Liver (tissue), 3 donors: ENCODE results near the gene SKIC8.

Experiments used
- RAD21 ChIP-seq, 2 donors: IDR thresholded peaks; 2 replicates each; pipeline ENCODE4 v1.6.1; 2016; ENCODE audit warnings: antibody characterized with exemption in 2 of 2, mild to moderate bottlenecking in 2 of 2
- TF ChIP-seq, protein P1 (sequence below): fragments of 150-350 bp; IDR thresholded peaks from 2 replicates; pipeline ENCODE4 v1.5.1; 2017; ENCODE audit warnings: improper control_type of control experiment, low read depth, low read length; ENCODE audit not compliant: missing input control
- donor health status: healthy.
- donor health status: healthy.

DNA sequence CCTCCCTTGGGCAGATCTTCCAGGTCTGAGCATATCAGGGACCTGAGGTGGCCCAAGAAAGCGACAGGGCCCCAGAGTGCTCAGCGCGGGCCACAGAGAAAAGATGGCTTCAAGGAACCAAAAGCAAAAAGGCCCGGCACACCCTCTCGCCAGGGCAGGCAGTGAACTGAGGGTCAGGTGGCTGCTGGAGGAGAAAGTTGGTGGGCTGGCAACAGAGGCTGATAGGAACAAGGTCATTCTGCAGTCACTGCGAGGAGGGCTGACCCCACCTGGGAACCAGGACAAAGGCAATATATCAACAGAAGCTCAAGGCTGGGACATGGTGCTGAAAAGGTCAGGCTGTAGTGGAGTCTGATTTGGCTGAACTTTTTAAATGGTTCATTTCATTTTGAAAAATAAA is 62.3 kb downstream of the SKIC8 start:
- no peak for TF ChIP-seq RAD21 (IDR thresholded peaks at IDR 0.05)
- TF ChIP-seq, protein P1, sequence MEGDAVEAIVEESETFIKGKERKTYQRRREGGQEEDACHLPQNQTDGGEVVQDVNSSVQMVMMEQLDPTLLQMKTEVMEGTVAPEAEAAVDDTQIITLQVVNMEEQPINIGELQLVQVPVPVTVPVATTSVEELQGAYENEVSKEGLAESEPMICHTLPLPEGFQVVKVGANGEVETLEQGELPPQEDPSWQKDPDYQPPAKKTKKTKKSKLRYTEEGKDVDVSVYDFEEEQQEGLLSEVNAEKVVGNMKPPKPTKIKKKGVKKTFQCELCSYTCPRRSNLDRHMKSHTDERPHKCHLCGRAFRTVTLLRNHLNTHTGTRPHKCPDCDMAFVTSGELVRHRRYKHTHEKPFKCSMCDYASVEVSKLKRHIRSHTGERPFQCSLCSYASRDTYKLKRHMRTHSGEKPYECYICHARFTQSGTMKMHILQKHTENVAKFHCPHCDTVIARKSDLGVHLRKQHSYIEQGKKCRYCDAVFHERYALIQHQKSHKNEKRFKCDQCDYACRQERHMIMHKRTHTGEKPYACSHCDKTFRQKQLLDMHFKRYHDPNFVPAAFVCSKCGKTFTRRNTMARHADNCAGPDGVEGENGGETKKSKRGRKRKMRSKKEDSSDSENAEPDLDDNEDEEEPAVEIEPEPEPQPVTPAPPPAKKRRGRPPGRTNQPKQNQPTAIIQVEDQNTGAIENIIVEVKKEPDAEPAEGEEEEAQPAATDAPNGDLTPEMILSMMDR, result no peak
